Peyer's patch (tissue), 4 donors: ENCODE measurements around the gene MIEN1.

Source experiments
- POLR2A ChIP-seq, 2 donors: fragments of 450-650 bp; IDR thresholded peaks; one replicate each; pipeline ENCODE4 v1.5.1; 2017; ENCODE audit warnings: antibody characterized with exemption in 2 of 2, mild to moderate bottlenecking in 2 of 2, moderate library complexity in 2 of 2
- TF ChIP-seq, protein P1 (sequence below), 6 experiments: fragments of 450-650 bp in 4 of 6; fragments of 200-600 bp in 2 of 6; sonication (generic) in 1 of 6; IDR thresholded peaks; one replicate each; pipeline ENCODE4 v1.5.1; 2017 to 2019; ENCODE audit warnings: antibody characterized with exemption in 6 of 6, mild to moderate bottlenecking in 3 of 6, moderate library complexity in 1 of 6

DNA sequence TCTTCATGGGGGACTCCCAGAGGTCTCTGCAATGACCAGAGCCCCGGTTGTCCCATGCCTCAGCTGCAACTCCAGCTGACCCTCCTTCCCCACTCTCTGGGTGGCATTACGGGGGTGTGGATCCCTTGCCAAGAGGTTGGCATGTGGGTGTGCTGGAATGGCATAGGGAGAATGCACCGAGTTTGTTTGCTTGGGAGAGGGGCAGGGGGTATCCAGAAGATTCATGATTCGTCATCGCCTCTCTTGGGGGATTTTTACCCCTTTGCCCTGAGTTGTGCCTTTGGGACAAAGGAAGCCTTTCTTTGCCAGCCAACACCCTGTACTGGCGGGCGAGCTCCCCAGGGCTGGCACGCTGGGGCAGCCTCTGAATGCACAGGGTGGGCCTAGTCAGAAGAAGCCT, 23.9 kb downstream of the MIEN1 start:
- TF ChIP-seq, protein P1, sequence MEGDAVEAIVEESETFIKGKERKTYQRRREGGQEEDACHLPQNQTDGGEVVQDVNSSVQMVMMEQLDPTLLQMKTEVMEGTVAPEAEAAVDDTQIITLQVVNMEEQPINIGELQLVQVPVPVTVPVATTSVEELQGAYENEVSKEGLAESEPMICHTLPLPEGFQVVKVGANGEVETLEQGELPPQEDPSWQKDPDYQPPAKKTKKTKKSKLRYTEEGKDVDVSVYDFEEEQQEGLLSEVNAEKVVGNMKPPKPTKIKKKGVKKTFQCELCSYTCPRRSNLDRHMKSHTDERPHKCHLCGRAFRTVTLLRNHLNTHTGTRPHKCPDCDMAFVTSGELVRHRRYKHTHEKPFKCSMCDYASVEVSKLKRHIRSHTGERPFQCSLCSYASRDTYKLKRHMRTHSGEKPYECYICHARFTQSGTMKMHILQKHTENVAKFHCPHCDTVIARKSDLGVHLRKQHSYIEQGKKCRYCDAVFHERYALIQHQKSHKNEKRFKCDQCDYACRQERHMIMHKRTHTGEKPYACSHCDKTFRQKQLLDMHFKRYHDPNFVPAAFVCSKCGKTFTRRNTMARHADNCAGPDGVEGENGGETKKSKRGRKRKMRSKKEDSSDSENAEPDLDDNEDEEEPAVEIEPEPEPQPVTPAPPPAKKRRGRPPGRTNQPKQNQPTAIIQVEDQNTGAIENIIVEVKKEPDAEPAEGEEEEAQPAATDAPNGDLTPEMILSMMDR (IDR thresholded peaks at IDR 0.05) = no peak
- no peak for TF ChIP-seq POLR2A (IDR thresholded peaks at IDR 0.05)
